Measurements from ENCODE around the gene NACA2. TPM values are rescaled to one million over a fixed set of nuclear protein-coding genes. Genes with fewer than 3 reads are reported as not detected.

Gene NACA2
- total and polyA plus RNA-seq, 2 of the 13 experiments (the other 11 are each of a cell fraction or from before 2014, with no cell fraction given), result 0.21 TPM; not detected in 1

DNA sequence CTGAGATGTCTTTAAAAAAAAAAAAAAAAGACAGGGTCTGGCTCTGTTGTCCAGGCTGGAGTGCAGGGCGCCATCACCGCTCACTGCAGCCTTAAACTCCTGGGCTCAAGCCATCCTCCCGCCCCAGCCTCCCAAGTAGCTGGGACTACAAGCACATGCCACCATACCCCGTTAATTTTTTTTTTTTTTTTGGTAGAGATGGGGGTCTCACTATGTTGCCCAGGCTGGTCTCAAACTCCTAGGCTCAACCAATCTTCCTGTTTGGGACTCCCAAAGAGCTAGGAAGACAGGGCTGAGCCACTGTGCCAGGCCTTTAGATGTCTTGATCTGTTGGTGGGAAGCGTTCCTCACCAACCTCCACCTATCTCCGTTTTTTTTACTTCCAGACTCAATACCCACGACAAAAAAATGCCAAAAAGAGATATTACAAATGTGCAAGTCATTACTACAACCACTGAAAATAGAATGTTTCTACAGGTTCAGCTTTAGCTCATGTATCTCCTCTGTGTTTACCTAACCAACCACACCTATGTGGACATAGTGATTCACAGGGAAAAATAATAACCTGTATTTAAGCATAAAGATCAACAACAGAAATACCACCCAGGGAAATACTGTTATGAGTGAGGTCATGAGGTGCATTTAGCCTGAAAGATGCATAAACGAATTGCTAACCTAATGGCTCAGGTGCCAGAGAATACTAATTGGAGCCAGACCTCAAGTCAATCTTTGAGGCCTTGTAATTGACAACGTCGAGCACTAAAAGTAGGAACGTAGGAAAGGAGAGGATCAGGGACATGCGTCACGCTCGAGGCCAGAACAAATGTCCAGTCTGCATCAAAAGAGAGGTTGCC lies 22.6 kb downstream of the NACA2 start (continued):
- TF ChIP-seq, protein P1, sequence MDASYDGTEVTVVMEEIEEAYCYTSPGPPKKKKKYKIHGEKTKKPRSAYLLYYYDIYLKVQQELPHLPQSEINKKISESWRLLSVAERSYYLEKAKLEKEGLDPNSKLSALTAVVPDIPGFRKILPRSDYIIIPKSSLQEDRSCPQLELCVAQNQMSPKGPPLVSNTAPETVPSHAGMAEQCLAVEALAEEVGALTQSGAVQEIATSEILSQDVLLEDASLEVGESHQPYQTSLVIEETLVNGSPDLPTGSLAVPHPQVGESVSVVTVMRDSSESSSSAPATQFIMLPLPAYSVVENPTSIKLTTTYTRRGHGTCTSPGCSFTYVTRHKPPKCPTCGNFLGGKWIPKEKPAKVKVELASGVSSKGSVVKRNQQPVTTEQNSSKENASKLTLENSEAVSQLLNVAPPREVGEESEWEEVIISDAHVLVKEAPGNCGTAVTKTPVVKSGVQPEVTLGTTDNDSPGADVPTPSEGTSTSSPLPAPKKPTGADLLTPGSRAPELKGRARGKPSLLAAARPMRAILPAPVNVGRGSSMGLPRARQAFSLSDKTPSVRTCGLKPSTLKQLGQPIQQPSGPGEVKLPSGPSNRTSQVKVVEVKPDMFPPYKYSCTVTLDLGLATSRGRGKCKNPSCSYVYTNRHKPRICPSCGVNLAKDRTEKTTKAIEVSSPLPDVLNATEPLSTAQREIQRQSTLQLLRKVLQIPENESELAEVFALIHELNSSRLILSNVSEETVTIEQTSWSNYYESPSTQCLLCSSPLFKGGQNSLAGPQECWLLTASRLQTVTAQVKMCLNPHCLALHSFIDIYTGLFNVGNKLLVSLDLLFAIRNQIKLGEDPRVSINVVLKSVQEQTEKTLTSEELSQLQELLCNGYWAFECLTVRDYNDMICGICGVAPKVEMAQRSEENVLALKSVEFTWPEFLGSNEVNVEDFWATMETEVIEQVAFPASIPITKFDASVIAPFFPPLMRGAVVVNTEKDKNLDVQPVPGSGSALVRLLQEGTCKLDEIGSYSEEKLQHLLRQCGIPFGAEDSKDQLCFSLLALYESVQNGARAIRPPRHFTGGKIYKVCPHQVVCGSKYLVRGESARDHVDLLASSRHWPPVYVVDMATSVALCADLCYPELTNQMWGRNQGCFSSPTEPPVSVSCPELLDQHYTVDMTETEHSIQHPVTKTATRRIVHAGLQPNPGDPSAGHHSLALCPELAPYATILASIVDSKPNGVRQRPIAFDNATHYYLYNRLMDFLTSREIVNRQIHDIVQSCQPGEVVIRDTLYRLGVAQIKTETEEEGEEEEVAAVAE (CRISPR knock-in tag; IDR thresholded peaks at IDR 0.05; ENCODE audit: borderline replicate concordance), result 0 out of 2 replicates have a peak, but pooled peaks have one; percentile 65
- TF ChIP-seq ZNF12 (CRISPR knock-in tag; IDR thresholded peaks at IDR 0.05), result no peak
- TF ChIP-seq TEAD3 (CRISPR knock-in tag; optimal IDR thresholded peaks at IDR 0.05; ENCODE audit: borderline replicate concordance), result peak; percentile 80
- TF ChIP-seq ZNF180 (CRISPR knock-in tag; IDR thresholded peaks at IDR 0.05; ENCODE audit: borderline replicate concordance, low read depth), result no peak
- TF ChIP-seq NBN (conservative IDR thresholded peaks at IDR 0.05), result no peak
- no peak for TF ChIP-seq WIZ (CRISPR knock-in tag; IDR thresholded peaks at IDR 0.05)
- TF ChIP-seq RXRB (CRISPR knock-in tag; IDR thresholded peaks at IDR 0.05; ENCODE audit: borderline replicate concordance), result peak; percentile 68; the same call in 1 of the 2 replicates
- TF ChIP-seq, protein P2, sequence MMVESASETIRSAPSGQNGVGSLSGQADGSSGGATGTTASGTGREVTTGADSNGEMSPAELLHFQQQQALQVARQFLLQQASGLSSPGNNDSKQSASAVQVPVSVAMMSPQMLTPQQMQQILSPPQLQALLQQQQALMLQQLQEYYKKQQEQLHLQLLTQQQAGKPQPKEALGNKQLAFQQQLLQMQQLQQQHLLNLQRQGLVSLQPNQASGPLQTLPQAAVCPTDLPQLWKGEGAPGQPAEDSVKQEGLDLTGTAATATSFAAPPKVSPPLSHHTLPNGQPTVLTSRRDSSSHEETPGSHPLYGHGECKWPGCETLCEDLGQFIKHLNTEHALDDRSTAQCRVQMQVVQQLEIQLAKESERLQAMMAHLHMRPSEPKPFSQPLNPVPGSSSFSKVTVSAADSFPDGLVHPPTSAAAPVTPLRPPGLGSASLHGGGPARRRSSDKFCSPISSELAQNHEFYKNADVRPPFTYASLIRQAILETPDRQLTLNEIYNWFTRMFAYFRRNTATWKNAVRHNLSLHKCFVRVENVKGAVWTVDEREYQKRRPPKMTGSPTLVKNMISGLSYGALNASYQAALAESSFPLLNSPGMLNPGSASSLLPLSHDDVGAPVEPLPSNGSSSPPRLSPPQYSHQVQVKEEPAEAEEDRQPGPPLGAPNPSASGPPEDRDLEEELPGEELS (CRISPR knock-in tag; IDR thresholded peaks at IDR 0.05), result peak; percentile 83
- no peak for TF ChIP-seq ZNF564 (CRISPR knock-in tag; IDR thresholded peaks at IDR 0.05)
- peak; percentile 96 for TF ChIP-seq SMARCC2 (IDR thresholded peaks at IDR 0.05)
- TF ChIP-seq CREB1 (IDR thresholded peaks at IDR 0.05), result peak; percentile 67
- peak; percentile 63; the same call in 1 of the 2 replicates for TF ChIP-seq CREB1 (CRISPR knock-in tag; IDR thresholded peaks at IDR 0.05)
- no peak for TF ChIP-seq SP5 (CRISPR knock-in tag; IDR thresholded peaks at IDR 0.05; ENCODE audit: borderline replicate concordance, low read depth)
- TF ChIP-seq, protein P3, sequence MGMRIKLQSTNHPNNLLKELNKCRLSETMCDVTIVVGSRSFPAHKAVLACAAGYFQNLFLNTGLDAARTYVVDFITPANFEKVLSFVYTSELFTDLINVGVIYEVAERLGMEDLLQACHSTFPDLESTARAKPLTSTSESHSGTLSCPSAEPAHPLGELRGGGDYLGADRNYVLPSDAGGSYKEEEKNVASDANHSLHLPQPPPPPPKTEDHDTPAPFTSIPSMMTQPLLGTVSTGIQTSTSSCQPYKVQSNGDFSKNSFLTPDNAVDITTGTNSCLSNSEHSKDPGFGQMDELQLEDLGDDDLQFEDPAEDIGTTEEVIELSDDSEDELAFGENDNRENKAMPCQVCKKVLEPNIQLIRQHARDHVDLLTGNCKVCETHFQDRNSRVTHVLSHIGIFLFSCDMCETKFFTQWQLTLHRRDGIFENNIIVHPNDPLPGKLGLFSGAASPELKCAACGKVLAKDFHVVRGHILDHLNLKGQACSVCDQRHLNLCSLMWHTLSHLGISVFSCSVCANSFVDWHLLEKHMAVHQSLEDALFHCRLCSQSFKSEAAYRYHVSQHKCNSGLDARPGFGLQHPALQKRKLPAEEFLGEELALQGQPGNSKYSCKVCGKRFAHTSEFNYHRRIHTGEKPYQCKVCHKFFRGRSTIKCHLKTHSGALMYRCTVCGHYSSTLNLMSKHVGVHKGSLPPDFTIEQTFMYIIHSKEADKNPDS (CRISPR knock-in tag; IDR thresholded peaks at IDR 0.05), result peak; percentile 58; the same call in 1 of the 2 replicates
- no peak for TF ChIP-seq ZNF788 (CRISPR knock-in tag; IDR thresholded peaks at IDR 0.05; ENCODE audit: borderline replicate concordance)
- TF ChIP-seq, protein P4, sequence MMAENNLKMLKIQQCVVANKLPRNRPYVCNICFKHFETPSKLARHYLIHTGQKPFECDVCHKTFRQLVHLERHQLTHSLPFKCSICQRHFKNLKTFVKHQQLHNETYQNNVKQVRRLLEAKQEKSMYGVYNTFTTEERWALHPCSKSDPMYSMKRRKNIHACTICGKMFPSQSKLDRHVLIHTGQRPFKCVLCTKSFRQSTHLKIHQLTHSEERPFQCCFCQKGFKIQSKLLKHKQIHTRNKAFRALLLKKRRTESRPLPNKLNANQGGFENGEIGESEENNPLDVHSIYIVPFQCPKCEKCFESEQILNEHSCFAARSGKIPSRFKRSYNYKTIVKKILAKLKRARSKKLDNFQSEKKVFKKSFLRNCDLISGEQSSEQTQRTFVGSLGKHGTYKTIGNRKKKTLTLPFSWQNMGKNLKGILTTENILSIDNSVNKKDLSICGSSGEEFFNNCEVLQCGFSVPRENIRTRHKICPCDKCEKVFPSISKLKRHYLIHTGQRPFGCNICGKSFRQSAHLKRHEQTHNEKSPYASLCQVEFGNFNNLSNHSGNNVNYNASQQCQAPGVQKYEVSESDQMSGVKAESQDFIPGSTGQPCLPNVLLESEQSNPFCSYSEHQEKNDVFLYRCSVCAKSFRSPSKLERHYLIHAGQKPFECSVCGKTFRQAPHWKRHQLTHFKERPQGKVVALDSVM (CRISPR knock-in tag; IDR thresholded peaks at IDR 0.05), result peak; percentile 81

All from HepG2 (cell line).